GM19025 (cell line): ENCODE measurements around the gene APBB2.

Experiments
- ATAC-seq: cut with Tn5 transposase; IDR thresholded peaks from one replicate; pipeline ENCODE4 v1.9.1; 2021; ENCODE audit warnings: mild to moderate bottlenecking, low read depth, moderate library complexity; ENCODE audit not compliant: unreplicated experiment

Gene APBB2

DNA sequence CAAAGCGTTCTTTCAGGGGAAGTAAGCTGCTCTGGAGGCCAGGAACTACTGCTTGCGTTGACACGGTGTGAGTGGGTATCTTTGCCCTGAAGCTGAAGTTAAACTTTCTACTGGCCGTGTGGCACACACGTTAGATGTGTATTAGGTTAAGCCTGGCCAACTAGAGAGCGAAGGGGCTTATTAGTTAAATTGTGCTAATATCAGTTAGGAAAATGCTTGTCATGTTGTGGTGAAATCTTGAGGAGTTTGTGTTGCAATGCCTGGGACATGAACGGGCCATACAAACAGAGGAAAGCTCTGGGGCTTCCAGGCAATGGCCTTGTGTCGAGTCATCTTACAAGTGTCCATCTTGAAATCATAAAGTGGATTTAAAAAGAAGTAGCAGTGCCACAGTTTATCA, 402.0 kb downstream of the APBB2 start:
- ATAC-seq: no peak

DNA sequence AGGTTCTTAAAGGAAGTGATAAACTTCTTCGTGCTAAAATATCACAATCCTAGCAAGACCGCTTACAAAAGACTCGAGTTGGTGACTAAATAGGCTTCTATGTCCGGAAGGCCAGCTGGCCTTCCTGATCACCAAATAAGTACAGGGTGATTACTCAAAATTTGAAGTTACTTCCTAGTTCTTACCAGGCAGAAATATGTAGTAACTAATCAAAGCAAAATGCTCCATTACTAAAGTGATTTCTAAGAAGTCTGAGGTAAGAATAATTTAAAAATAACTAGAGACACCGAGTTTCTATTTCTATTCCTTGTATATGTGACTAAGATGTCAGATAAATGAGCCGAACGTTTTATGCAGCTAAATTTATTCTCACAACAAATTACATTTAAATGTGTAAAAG, 402.4 kb downstream of the APBB2 start:
- ATAC-seq: no peak

DNA sequence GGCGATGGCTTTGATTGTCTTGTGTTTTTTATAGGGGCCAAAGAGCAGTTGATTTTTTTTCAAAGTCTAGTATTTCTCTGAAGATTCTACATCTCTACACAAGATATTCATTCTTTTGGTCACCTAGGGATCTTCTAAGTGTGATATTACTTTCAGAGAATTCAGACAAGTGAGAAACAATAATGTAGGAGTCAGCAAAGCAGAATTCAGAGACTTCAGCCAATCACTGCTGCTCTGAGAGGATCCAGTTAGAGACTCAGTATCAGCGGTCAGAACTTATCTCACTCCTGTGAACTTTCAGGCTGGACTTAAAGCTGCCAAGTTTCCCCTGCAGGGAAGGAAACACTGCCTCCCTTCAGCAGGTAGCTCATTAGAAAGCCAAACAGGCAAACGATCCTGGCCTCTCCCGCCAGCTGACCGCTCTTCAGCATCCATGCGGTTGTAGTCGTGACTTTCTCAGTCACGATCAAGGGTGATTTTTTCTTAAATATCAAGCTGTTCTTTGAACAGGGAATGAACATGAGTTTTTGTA, 405.4 kb downstream of the APBB2 start:
- ATAC-seq: no peak

DNA sequence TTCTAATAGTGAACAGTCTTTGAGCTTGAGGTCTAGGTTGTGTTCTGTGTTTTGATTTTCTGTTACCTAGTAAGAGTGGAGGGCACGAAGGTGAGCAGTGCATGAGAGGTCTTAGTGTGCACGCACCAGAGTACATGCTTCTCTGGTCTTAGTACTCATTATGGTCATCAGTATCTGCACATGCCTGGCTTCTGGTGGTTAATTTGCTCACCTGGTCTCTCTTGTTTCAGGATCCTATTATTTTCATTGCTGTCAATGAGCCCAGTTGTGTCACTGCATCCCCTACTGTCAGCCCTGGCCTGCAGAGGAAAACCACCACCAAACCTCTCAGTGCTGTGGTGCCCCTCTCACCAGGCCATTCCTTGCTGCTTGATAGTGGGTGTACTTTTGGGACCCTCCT, 409.7 kb downstream of the APBB2 start:
- no peak for ATAC-seq

DNA sequence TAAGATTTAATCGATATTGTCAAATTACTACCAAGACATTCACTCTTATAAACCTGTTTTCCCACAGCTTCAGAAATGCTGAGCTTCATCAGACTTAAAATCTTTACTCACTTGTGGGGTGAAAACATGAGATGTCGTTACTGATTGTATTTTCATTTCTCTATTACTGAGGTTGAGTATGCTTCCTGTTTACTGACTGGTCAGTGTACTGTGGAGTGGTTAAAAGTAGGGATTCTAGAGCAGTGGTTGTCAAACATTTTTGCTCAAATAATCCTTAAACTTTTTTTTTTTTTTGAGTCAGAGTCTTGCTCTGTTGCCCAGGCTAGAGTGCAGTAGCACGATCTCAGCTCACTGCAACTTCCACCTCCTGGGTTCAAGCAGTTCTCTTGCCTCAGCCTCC, 414.3 kb downstream of the APBB2 start:
- no peak for ATAC-seq

DNA sequence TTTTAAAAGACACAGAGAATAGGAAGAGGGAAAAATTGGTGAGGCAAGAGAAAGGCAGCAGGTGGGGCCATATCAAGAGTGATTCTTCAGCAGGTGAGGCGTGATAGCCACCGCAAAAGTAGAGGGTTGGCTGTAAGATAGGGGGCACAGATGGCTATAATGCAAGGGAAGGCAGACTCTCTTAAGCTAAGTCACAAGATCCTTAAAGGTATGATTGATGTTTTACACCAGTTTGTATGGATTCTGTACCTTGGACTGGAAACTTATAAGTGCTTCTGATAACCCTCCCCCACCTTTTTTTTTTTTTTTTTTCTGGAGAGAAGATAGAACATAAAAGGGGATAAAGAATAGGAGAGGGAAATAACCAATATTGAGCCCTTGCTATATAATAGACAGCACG, 424.6 kb downstream of the APBB2 start:
- ATAC-seq: no peak

DNA sequence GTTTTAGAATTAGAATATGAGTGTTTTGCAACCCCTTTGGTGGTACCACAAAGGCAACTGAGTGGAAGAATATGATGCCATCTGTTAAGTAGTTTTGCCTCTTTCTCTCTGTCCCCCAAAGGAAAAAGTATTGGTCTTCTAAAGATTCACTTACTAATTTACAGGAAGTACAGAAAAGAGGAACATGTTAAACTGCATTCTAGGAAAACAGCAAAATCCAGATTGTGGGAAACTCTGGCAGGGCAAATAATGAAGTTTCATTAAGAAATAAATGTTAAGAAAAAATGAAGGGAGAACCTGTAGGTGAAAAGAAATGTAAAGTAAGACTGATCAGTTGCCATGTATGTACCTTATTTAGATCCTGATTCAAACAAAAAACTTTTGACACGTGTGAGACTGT, 425.3 kb downstream of the APBB2 start:
- ATAC-seq: no peak

DNA sequence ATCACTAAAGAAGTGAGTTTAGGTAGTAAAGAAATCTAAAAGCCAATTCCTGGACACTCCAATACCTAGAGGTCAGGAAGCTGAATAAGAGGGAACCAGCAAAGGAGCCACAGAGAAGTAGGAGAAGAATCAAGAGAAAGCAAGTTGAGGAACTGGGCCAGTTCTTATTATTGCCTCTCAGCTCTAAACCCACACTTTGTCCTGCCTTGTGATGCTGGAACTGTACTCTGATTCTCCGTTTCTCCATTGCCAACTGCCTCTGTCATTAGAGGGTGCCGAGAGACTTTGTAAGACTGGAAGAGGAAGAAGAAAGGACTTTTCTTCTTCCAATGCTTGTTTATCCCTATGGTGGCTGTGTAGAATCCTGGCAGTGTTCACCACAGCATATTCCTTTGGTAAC, 426.0 kb downstream of the APBB2 start:
- no peak for ATAC-seq

DNA sequence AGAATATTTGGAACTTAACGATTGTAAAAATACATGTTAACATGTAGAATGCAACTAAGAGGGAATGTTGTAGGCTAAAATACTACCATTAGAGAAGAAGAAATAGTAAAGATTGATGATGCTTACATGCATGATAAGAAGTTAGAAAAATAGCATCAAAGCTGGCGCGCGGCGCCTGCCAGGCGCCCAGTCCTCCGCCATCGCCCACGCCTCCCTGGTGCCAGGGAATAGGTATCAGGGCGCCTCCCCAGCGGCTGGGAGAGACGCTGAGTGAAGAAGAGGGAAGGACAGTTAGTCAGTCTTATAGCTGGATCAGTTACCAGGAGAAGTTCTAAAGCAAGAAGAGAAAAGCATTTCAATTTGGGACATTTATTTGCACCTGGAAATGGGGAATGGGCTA, 428.6 kb downstream of the APBB2 start:
- ATAC-seq: no peak

DNA sequence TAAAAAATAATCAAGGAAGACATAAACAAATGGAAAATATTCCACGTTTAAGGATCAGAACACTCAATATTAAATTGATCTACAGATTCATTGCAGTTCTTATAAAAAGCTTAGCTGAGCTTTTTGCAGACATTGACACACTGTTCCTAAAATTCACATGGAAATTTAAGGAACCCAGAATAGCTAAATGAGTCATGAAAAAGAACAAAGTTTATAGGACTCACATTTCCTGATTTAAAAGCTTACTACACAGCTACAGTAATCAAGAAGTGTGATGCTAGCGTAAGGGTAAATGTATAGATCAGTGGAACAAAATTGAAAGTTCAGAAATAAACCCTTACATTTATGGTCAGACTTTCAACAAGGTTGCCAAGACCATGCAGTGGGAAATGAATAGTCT, 431.5 kb downstream of the APBB2 start:
- no peak for ATAC-seq

DNA sequence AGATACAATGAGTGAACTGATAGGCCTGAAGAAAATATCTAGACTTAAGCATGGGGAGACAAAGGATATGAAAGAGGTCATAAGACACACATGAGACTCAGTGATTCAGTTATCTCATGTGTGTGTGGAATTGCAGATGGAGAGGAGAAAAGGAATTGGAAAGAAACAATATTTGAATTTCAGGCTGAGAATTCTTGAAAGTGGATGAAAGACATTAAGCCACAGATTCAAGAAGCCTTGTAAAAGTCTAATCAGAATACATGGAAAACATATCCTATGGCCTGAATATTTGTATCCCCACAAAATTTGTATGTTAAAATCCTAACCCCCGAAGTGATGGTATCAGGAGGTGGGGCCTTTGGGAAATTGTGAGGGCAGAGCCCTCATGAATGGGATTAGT, 436.3 kb downstream of the APBB2 start:
- no peak for ATAC-seq

DNA sequence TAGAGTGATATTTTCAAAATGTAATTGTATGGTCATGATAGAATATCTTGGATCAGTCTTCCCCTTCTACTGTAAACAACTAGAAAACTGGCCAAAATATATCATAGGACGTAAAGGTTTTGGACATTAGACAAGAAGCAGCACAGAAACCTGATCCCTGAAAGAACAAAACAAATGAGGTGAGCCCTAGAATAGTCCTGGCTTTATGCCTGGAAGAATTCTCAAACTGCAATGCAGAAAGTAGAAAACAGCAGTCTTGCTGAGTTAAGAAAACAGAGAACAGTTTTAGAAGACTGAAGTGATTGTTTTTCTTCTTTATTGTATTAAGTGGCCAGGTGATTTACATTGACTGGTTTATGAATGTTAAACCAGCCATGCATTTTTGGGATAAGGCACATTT, 445.1 kb downstream of the APBB2 start:
- no peak for ATAC-seq

DNA sequence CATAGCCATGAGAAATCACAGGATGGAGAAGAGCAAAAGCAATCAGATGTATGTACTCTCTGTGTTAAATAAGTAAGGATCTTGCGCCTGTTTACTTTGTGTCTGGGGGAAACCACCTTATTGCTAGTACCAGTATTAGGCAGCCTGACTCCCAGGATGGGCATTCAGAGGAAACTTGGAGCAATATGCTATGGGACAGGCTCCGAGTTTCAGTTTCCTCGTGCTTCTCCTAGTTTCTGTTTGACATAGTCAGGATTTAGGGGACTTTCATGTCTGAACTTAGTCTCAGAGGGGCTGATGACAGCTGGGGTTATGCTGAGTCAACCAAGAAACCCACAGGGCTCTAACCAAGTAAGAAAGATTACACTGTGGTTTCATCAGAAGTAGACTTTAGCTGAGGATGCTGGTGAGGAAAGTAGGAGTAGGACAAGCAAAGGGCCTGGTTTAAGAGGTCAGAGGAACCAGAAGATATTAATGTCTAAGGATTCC, 451.1 kb downstream of the APBB2 start:
- ATAC-seq: peak; percentile 98
